ENCODE data around the gene OR51L1.
A peak's percentile ranks its signal among the peaks of the same experiment; 100 is the strongest.
"Not testable (repeated sequence)": the region's sequence is repeated elsewhere in the genome, so short reads cannot be mapped to it uniquely, and the experiment has no call there.

OR51L1 gene

GRCh38 chr11:4994551-4994950, at the start of gene OR51L1:
OR51L1 (plus strand) TSS chr11:4994851; CDS start chr11:4998983, 4,132 bp downstream.
- DNase-seq (ENCODE audit: low read depth in 2 of 2), result no peak

- DNase-seq (ENCODE audit: low read depth in 2 of 2), result no peak
Observed at GRCh38 chr11:4947505-4947904, 47.1 kb upstream of the OR51L1 start, which contains the start of gene OR51A4. OR51A4 (minus strand) TSS chr11:4947605; CDS start chr11:4947100, 505 bp downstream.

- not testable (repeated sequence) for DNase-seq (ENCODE audit: low read depth in 2 of 2)
Observed at GRCh38 chr11:4955613-4956012, 39.0 kb upstream of the OR51L1 start, which contains the start of gene OR51A2. OR51A2 (minus strand) TSS chr11:4955713; CDS start chr11:4955713, 0 bp downstream.

- DNase-seq (ENCODE audit: low read depth in 2 of 2), result no peak
Observed at GRCh38 chr11:4957396-4957795, 37.3 kb upstream of the OR51L1 start.

- DNase-seq (ENCODE audit: low read depth in 2 of 2), result no peak
Observed at GRCh38 chr11:4960877-4961276, 33.8 kb upstream of the OR51L1 start.

- DNase-seq (ENCODE audit: low read depth in 2 of 2), result no peak
Observed at GRCh38 chr11:4962816-4963215, 31.8 kb upstream of the OR51L1 start.

- no peak for DNase-seq (ENCODE audit: low read depth in 2 of 2)
Observed at GRCh38 chr11:4975436-4975835, 19.2 kb upstream of the OR51L1 start.

- no peak for DNase-seq (ENCODE audit: low read depth in 2 of 2)
Observed at GRCh38 chr11:4979036-4979435, 15.6 kb upstream of the OR51L1 start.

GRCh38 chr11:4982678-4983077, 12.0 kb upstream of the OR51L1 start:
- no peak for DNase-seq (ENCODE audit: low read depth in 2 of 2)

GRCh38 chr11:4983841-4984240, 10.8 kb upstream of the OR51L1 start:
- DNase-seq (ENCODE audit: low read depth in 2 of 2), result no peak

- no peak for DNase-seq (ENCODE audit: low read depth in 2 of 2)
Observed at GRCh38 chr11:4991060-4991459, 3.6 kb upstream of the OR51L1 start.

GRCh38 chr11:5004424-5005274, 10.0 kb downstream of the OR51L1 start:
- DNase-seq (ENCODE audit: low read depth in 2 of 2), result peak; percentile 4 to 10

- no peak for DNase-seq (ENCODE audit: low read depth in 2 of 2)
Observed at GRCh38 chr11:5007561-5007960, 12.9 kb downstream of the OR51L1 start.

- DNase-seq (ENCODE audit: low read depth in 2 of 2), result no peak
Observed at GRCh38 chr11:5011254-5011653, 16.6 kb downstream of the OR51L1 start.

GRCh38 chr11:5013012-5013411, 18.4 kb downstream of the OR51L1 start:
- no peak for DNase-seq (ENCODE audit: low read depth in 2 of 2)

GRCh38 chr11:5021996-5022395, 27.3 kb downstream of the OR51L1 start:
- no peak for DNase-seq (ENCODE audit: low read depth in 2 of 2)

- DNase-seq (ENCODE audit: low read depth in 2 of 2), result no peak
Observed at GRCh38 chr11:5036669-5037068, 42.0 kb downstream of the OR51L1 start.

- no peak for DNase-seq (ENCODE audit: low read depth in 2 of 2)
Observed at GRCh38 chr11:5037926-5038325, 43.3 kb downstream of the OR51L1 start.

GRCh38 chr11:5038341-5038740, 43.7 kb downstream of the OR51L1 start:
- no peak for DNase-seq (ENCODE audit: low read depth in 2 of 2)

- no peak for DNase-seq (ENCODE audit: low read depth in 2 of 2)
Observed at GRCh38 chr11:5040876-5041275, 46.2 kb downstream of the OR51L1 start.

- no peak for DNase-seq (ENCODE audit: low read depth in 2 of 2)
Observed at GRCh38 chr11:5042091-5042490, 47.4 kb downstream of the OR51L1 start.

GRCh38 chr11:5043380-5043779, 48.7 kb downstream of the OR51L1 start:
- peak; percentile 14 to 23 for DNase-seq (ENCODE audit: low read depth in 2 of 2)

GRCh38 chr11:5046226-5046625, 51.6 kb downstream of the OR51L1 start, which contains the start of gene OR52J3:
OR52J3 (plus strand) TSS chr11:5046526; CDS start chr11:5046526, 0 bp downstream.
- DNase-seq (ENCODE audit: low read depth in 2 of 2), result no peak
